Measurements from ENCODE around the gene KCNG3.

GRCh38 chr2:42542871-42543270, 49.1 kb upstream of the KCNG3 start:
- TF ChIP-seq, protein P1, sequence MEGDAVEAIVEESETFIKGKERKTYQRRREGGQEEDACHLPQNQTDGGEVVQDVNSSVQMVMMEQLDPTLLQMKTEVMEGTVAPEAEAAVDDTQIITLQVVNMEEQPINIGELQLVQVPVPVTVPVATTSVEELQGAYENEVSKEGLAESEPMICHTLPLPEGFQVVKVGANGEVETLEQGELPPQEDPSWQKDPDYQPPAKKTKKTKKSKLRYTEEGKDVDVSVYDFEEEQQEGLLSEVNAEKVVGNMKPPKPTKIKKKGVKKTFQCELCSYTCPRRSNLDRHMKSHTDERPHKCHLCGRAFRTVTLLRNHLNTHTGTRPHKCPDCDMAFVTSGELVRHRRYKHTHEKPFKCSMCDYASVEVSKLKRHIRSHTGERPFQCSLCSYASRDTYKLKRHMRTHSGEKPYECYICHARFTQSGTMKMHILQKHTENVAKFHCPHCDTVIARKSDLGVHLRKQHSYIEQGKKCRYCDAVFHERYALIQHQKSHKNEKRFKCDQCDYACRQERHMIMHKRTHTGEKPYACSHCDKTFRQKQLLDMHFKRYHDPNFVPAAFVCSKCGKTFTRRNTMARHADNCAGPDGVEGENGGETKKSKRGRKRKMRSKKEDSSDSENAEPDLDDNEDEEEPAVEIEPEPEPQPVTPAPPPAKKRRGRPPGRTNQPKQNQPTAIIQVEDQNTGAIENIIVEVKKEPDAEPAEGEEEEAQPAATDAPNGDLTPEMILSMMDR (IDR thresholded peaks at IDR 0.05), result no peak
- no peak for TF ChIP-seq POLR2A (IDR thresholded peaks at IDR 0.05)
